Peyer's patch (tissue), 4 donors: ENCODE measurements around the gene SORBS1. TPM values are rescaled to one million over a fixed set of nuclear protein-coding genes. Genes with fewer than 3 reads are reported as not detected.

ENCODE experiments used
- DNase-seq, 3 donors: peaks; one replicate each; pipeline ENCODE4 v3.0.0-alpha.2; 2017 to 2019
- H3K27ac ChIP-seq, 4 donors: fragments of 200-600 bp; sonication (generic); one replicate each; pipeline ENCODE4 v1.5.1; 2016 to 2019
- H3K27me3 ChIP-seq, 2 donors: fragments of 200-600 bp; sonication (generic); one replicate each; pipeline ENCODE4 v1.5.1; 2019
- H3K36me3 ChIP-seq, 3 donors: fragments of 200-600 bp; sonication (generic); one replicate each; pipeline ENCODE4 v1.5.1; 2016 to 2019
- H3K4me1 ChIP-seq, 4 donors: fragments of 200-600 bp; sonication (generic); one replicate each; pipeline ENCODE4 v1.5.1; 2016 to 2019
- H3K4me3 ChIP-seq, 4 donors: fragments of 200-600 bp; sonication (generic); 1 replicate in 3 of 4; 2 replicates in 1 of 4; pipeline ENCODE4 v1.5.1; 2016 to 2019; ENCODE audit warnings: mild to moderate bottlenecking in 1 of 4
- H3K9me3 ChIP-seq, 4 donors: fragments of 200-600 bp; sonication (generic); one replicate each; pipeline ENCODE4 v1.5.1; 2016 to 2019; ENCODE audit warnings: mild to moderate bottlenecking in 1 of 4
- POLR2A ChIP-seq, 2 donors: fragments of 450-650 bp; IDR thresholded peaks; one replicate each; pipeline ENCODE4 v1.5.1; 2017; ENCODE audit warnings: antibody characterized with exemption in 2 of 2, mild to moderate bottlenecking in 2 of 2, moderate library complexity in 2 of 2
- total RNA-seq, 4 donors: library from RNA; depleted of rRNA; stranded (reverse); fragments of >200 nt; gene quantifications; one replicate each; pipeline ENCODE4 v1.1.0, GENCODE V29; 2016
- TF ChIP-seq, protein P1 (sequence below), 6 experiments: fragments of 450-650 bp in 4 of 6; fragments of 200-600 bp in 2 of 6; sonication (generic) in 1 of 6; IDR thresholded peaks; one replicate each; pipeline ENCODE4 v1.5.1; 2017 to 2019; ENCODE audit warnings: antibody characterized with exemption in 6 of 6, mild to moderate bottlenecking in 3 of 6, moderate library complexity in 1 of 6

SORBS1 gene
- total RNA-seq, 4 donors from 2014 or later = 34.3 to 57.1 (median 48.7) TPM

DNA sequence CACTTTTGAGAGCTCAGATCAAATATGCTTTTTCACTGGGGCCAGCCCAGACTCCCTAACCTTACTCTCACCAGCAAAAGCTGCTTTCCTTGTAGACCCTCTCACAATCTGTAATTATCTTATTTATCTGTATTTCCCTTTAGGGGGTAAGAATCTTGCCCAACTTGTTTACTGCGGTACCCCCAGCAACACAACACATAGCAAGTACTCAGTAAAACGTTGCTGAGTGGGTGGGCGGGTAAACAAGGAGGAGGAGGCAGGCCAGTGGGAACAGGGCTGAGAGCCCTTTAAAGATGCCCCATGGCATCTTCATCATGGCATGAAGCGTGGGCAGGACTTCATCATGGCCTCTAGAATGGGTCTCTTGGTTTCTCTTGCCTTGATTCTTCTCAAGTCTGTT is 64.2 kb downstream of the SORBS1 start:
- Histone ChIP-seq H3K4me3 (no peak overlapping the region), H3K4me1 (peaks cover 0 to 9% (median 0%) of the 10 kb centered on the region in 4 donors), H3K36me3 (no peaks in the 10 kb centered on the region), H3K27me3 (no peaks in the 10 kb centered on the region), H3K9me3 (no peaks in the 10 kb centered on the region), H3K27ac (no peak overlapping the region)
- DNase-seq = no peak
- TF ChIP-seq, protein P1, sequence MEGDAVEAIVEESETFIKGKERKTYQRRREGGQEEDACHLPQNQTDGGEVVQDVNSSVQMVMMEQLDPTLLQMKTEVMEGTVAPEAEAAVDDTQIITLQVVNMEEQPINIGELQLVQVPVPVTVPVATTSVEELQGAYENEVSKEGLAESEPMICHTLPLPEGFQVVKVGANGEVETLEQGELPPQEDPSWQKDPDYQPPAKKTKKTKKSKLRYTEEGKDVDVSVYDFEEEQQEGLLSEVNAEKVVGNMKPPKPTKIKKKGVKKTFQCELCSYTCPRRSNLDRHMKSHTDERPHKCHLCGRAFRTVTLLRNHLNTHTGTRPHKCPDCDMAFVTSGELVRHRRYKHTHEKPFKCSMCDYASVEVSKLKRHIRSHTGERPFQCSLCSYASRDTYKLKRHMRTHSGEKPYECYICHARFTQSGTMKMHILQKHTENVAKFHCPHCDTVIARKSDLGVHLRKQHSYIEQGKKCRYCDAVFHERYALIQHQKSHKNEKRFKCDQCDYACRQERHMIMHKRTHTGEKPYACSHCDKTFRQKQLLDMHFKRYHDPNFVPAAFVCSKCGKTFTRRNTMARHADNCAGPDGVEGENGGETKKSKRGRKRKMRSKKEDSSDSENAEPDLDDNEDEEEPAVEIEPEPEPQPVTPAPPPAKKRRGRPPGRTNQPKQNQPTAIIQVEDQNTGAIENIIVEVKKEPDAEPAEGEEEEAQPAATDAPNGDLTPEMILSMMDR (IDR thresholded peaks at IDR 0.05) = no peak
- no peak for TF ChIP-seq POLR2A (IDR thresholded peaks at IDR 0.05)

GRCh38 chr10:95496246-95496911 is 64.8 kb downstream of the SORBS1 start:
- no peak for DNase-seq
- Histone ChIP-seq H3K36me3 (no peaks in the 10 kb centered on the region), H3K4me1 (peaks cover 0 to 9% (median 0%) of the 10 kb centered on the region in 4 donors), H3K27me3 (no peaks in the 10 kb centered on the region), H3K27ac (no peak overlapping the region), H3K4me3 (no peak overlapping the region), H3K9me3 (no peaks in the 10 kb centered on the region)
- no peak for TF ChIP-seq POLR2A (IDR thresholded peaks at IDR 0.05)
- TF ChIP-seq, protein P1 (IDR thresholded peaks at IDR 0.05) = no peak

GRCh38 chr10:95493862-95494261 is 67.3 kb downstream of the SORBS1 start:
- peaks cover 0 to 9% (median 0%) of the 10 kb centered on the region in 4 donors for H3K4me1 ChIP-seq

DNA sequence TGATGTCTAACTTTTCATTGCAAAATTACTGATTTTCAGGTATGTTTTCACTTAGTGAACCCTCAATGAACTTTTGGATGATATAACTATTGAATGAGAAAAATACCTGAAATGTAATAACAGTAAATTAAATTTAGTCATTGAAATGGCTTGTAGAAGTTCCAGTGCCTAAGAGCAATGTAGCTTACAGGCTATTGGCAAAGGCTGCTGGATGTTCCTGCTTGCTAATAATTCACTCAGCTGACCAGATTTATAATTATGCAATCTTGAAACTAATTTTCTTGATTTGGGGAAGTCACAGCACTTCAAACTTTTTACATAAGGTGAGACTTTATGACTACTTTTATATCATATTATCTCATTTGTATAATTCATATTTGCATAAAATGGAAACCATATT is 73.2 kb downstream of the SORBS1 start:
- Histone ChIP-seq H3K27me3 (no peaks in the 10 kb centered on the region), H3K36me3 (no peaks in the 10 kb centered on the region), H3K4me3 (no peak overlapping the region), H3K27ac (peak overlapping the region in 1 of 4 donors; percentile 40), H3K4me1 (no peaks in the 10 kb centered on the region), H3K9me3 (no peaks in the 10 kb centered on the region)
- no peak for DNase-seq
- TF ChIP-seq, protein P1 (IDR thresholded peaks at IDR 0.05) = no peak
- TF ChIP-seq POLR2A (IDR thresholded peaks at IDR 0.05) = no peak

More at GRCh38 chr10:95493862-95494261, 67.3 kb downstream of the SORBS1 start:
- no peak overlapping the region for H3K4me3 ChIP-seq
- TF ChIP-seq, protein P1 (IDR thresholded peaks at IDR 0.05) = no peak
- TF ChIP-seq POLR2A (IDR thresholded peaks at IDR 0.05) = no peak
- H3K27ac ChIP-seq = peak overlapping the region in 2 of 4 donors; percentile 11 to 16
- H3K36me3 ChIP-seq = no peaks in the 10 kb centered on the region
- H3K27me3 ChIP-seq = no peaks in the 10 kb centered on the region
- no peaks in the 10 kb centered on the region for H3K9me3 ChIP-seq
- no peak for DNase-seq

- DNase-seq = no peak
- H3K4me1 ChIP-seq = peaks cover 0 to 7% (median 1%) of the 10 kb centered on the region in 4 donors
- no peaks in the 10 kb centered on the region for H3K27me3 ChIP-seq
- no peaks in the 10 kb centered on the region for H3K9me3 ChIP-seq
- H3K27ac ChIP-seq = peak overlapping the region in 1 of 4 donors; percentile 28
- no peak overlapping the region for H3K4me3 ChIP-seq
- TF ChIP-seq, protein P1 (IDR thresholded peaks at IDR 0.05) = no peak
- TF ChIP-seq POLR2A (IDR thresholded peaks at IDR 0.05) = no peak
- no peaks in the 10 kb centered on the region for H3K36me3 ChIP-seq
Observed at GRCh38 chr10:95485056-95485844, 75.9 kb downstream of the SORBS1 start.
